ENCODE data around the gene SIRT2.

DNA sequence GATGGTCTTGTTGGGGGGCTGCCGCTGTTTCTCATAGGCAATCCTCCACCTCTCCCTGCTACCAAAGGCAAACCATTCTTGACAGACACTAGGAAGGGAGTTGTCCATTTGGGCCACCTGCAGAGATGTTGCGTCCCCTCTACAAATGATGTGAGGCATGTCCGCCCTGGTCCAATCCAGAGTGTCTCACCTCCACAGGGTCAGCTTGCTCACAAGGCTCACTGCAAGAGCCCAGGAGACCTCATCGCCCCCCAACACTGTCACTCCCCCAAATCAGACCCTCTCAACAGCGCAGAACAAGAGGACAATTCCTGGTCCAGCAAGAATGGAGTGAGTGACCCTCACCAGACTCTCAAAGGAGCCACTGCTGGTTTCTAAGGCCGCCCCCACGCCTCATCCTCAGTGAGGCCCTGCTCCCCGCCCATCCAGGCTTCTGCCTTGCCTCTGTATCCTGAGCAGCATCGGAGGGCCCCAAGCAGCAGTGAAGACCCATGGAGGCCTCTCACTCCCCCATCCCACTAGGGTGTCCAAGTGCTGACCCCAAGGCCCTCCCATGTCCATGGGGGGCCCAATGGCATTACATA lies 56.2 kb downstream of the SIRT2 start:
- TF ChIP-seq, protein P1, sequence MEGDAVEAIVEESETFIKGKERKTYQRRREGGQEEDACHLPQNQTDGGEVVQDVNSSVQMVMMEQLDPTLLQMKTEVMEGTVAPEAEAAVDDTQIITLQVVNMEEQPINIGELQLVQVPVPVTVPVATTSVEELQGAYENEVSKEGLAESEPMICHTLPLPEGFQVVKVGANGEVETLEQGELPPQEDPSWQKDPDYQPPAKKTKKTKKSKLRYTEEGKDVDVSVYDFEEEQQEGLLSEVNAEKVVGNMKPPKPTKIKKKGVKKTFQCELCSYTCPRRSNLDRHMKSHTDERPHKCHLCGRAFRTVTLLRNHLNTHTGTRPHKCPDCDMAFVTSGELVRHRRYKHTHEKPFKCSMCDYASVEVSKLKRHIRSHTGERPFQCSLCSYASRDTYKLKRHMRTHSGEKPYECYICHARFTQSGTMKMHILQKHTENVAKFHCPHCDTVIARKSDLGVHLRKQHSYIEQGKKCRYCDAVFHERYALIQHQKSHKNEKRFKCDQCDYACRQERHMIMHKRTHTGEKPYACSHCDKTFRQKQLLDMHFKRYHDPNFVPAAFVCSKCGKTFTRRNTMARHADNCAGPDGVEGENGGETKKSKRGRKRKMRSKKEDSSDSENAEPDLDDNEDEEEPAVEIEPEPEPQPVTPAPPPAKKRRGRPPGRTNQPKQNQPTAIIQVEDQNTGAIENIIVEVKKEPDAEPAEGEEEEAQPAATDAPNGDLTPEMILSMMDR (IDR thresholded peaks at IDR 0.05) = no peak
- no peak for TF ChIP-seq POLR2A (IDR thresholded peaks at IDR 0.05)
